HG03066 (cell line): ENCODE measurements around the gene CRHR2.

ENCODE experiments used
- ATAC-seq: cut with Tn5 transposase; IDR thresholded peaks from one replicate; pipeline ENCODE4 v1.9.1; 2021; ENCODE audit warnings: low read depth; ENCODE audit not compliant: unreplicated experiment

CRHR2 gene

GRCh38 chr7:30707391-30708357 lies 25.4 kb upstream of the CRHR2 start:
- ATAC-seq: no peak

GRCh38 chr7:30706908-30707307 lies 24.7 kb upstream of the CRHR2 start:
- no peak for ATAC-seq

- no peak for ATAC-seq
Observed at GRCh38 chr7:30706316-30706715, 24.1 kb upstream of the CRHR2 start.

GRCh38 chr7:30705596-30705995 lies 23.3 kb upstream of the CRHR2 start:
- no peak for ATAC-seq

GRCh38 chr7:30705008-30705407 lies 22.8 kb upstream of the CRHR2 start:
- no peak for ATAC-seq

- no peak for ATAC-seq
Observed at GRCh38 chr7:30703756-30704155, 21.5 kb upstream of the CRHR2 start.

- ATAC-seq: no peak
Observed at GRCh38 chr7:30702200-30702599, 19.9 kb upstream of the CRHR2 start.

- ATAC-seq: no peak
Observed at GRCh38 chr7:30700941-30701340, 18.7 kb upstream of the CRHR2 start.

GRCh38 chr7:30699706-30700495 lies 17.6 kb upstream of the CRHR2 start:
- ATAC-seq: no peak

- no peak for ATAC-seq
Observed at GRCh38 chr7:30698481-30698880, 16.2 kb upstream of the CRHR2 start.

- ATAC-seq: no peak
Observed at GRCh38 chr7:30697719-30698460, 15.6 kb upstream of the CRHR2 start.

GRCh38 chr7:30694774-30695721 lies 12.8 kb upstream of the CRHR2 start:
- ATAC-seq: no peak

GRCh38 chr7:30694218-30694745 lies 12.0 kb upstream of the CRHR2 start:
- no peak for ATAC-seq

GRCh38 chr7:30692882-30693281 lies 10.6 kb upstream of the CRHR2 start:
- ATAC-seq: no peak

GRCh38 chr7:30692438-30692837 lies 10.2 kb upstream of the CRHR2 start:
- no peak for ATAC-seq

- ATAC-seq: no peak
Observed at GRCh38 chr7:30690011-30690410, 7.8 kb upstream of the CRHR2 start.

GRCh38 chr7:30688718-30689221 lies 6.5 kb upstream of the CRHR2 start:
- ATAC-seq: no peak

- no peak for ATAC-seq
Observed at GRCh38 chr7:30687604-30688003, 5.3 kb upstream of the CRHR2 start.

GRCh38 chr7:30684351-30684750 lies 2.1 kb upstream of the CRHR2 start:
- no peak for ATAC-seq
